Measurements from ENCODE around the gene APMAP.
"Not testable (repeated sequence)": the region's sequence is repeated elsewhere in the genome, so short reads cannot be mapped to it uniquely, and the experiment has no call there.

The APMAP gene

GRCh38 chr20:25006431-25007167 is 14.0 kb upstream of the APMAP start:
- DNase-seq, result peak; percentile 14

GRCh38 chr20:25005661-25006060 is 13.1 kb upstream of the APMAP start:
- DNase-seq, result no peak

- no peak for DNase-seq
Measured at GRCh38 chr20:25005220-25005619, 12.7 kb upstream of the APMAP start.

- DNase-seq, result no peak
Measured at GRCh38 chr20:25003002-25003401, 10.5 kb upstream of the APMAP start.

- not testable (repeated sequence) for DNase-seq
Measured at GRCh38 chr20:25001323-25001722, 8.8 kb upstream of the APMAP start.

- DNase-seq, result no peak
Measured at GRCh38 chr20:25000268-25000801, 7.8 kb upstream of the APMAP start.

- DNase-seq, result no peak
Measured at GRCh38 chr20:24999568-24999967, 7.0 kb upstream of the APMAP start.

GRCh38 chr20:24998631-24999445 is 6.3 kb upstream of the APMAP start:
- no peak for DNase-seq

GRCh38 chr20:24998121-24998520 is 5.6 kb upstream of the APMAP start:
- no peak for DNase-seq

GRCh38 chr20:24996449-24997377 is 4.2 kb upstream of the APMAP start:
- no peak for DNase-seq

- no peak for DNase-seq
Measured at GRCh38 chr20:24995741-24996448, 3.3 kb upstream of the APMAP start.

- DNase-seq, result peak; percentile 87
Measured at GRCh38 chr20:24994470-24995368, 2.2 kb upstream of the APMAP start.

GRCh38 chr20:24994186-24994465 is 1.6 kb upstream of the APMAP start:
- no peak for DNase-seq

- no peak for DNase-seq
Measured at GRCh38 chr20:24993337-24994185, 1.0 kb upstream of the APMAP start.

- DNase-seq, result peak; percentile 57
Measured at GRCh38 chr20:24991897-24992486, 559 bp downstream of the APMAP start.

- DNase-seq, result no peak
Measured at GRCh38 chr20:24990810-24991252, 1.7 kb downstream of the APMAP start.

GRCh38 chr20:24989162-24989561 is 3.4 kb downstream of the APMAP start:
- DNase-seq, result no peak

- no peak for DNase-seq
Measured at GRCh38 chr20:24987873-24988835, 4.4 kb downstream of the APMAP start.

GRCh38 chr20:24987244-24987643 is 5.3 kb downstream of the APMAP start:
- no peak for DNase-seq

All from right hindlimb (tissue), 1 donor.